NCI-H2081 (cell line): Measurements from ENCODE around the gene ZDHHC22.

Experiments used
- DNase-seq, 2 experiments: peaks; one replicate each; lab custom pipeline; 2025; lab: John Stamatoyannopoulos, UW

Gene ZDHHC22

DNA sequence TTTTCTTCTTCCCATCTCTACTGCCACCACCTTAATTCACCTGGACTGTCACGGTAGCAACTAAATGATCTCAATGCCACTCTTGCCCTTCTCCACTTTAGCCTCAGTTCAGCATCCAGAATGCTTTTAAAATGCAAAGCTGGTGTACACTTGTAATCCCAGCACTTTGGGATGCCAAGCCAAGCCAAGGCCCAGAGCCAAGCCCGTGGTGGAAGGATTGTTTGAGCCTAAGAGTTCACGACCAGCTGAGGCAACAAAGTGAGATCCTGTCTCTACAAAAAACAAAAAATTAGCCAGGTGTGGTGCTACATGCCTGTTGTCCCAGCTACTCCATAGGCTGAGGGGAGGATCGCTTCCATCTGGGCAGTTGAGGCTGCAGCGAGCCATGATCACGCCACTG, 37.6 kb downstream of the ZDHHC22 start:
- peak; percentile 16 to 69 for DNase-seq

DNA sequence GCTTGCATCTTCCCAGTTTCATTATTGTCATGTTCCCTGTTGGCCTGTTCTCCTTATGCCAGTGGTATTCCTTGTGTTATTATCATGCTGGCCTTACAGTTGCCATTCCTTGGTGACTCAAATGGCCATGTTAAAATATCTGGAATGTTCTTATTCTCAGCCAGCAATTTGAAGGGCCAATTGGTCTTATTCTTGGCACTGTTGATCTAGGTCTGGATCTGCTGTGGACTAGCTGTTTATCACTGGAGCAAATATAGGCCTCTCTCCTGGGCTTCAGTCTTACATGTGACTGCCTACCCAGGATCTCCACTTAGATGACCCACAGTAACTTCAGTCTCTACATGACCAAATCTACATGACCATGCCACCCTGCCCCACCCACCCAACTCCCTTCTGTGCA, 38.1 kb downstream of the ZDHHC22 start:
- DNase-seq: no peak

DNA sequence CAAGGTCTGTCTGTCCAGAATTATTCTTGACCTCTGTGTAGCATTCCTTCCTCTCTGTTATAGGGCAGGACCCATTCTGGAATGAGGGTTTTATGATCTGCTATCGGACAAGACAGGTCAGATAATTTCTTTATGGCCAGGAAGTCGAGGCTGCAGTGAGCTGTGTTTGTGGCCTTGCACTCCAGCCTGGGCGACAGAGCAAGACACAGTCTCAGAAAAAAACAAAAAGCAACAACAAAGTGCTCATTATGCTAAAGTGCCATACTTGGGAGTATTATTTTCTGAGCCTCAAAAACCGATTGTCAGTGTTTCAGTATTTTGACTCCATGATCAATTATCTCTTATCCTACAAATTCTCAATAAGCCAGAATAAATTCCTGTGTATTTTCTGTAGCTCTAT, 39.4 kb downstream of the ZDHHC22 start:
- DNase-seq: no peak

DNA sequence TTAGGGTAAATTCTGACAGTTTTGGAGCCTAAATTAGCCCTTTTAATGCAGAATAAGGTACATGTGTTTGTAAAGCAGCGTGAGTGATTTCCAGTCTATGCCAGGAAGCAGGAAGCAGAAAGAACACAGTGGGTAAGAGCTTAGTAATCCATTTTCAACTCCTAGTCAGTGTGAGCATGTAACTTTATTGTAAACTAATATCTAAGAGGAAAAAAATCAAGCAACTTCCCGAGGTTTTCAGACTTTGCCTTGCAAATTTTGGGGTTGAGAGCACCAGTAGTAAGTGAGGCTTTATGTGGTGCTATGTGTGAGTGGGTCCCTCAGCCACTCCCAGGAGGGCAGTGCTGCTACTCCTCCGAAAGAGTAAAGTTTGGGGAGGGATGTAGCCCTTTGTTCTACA, 40.6 kb downstream of the ZDHHC22 start:
- DNase-seq: no peak

DNA sequence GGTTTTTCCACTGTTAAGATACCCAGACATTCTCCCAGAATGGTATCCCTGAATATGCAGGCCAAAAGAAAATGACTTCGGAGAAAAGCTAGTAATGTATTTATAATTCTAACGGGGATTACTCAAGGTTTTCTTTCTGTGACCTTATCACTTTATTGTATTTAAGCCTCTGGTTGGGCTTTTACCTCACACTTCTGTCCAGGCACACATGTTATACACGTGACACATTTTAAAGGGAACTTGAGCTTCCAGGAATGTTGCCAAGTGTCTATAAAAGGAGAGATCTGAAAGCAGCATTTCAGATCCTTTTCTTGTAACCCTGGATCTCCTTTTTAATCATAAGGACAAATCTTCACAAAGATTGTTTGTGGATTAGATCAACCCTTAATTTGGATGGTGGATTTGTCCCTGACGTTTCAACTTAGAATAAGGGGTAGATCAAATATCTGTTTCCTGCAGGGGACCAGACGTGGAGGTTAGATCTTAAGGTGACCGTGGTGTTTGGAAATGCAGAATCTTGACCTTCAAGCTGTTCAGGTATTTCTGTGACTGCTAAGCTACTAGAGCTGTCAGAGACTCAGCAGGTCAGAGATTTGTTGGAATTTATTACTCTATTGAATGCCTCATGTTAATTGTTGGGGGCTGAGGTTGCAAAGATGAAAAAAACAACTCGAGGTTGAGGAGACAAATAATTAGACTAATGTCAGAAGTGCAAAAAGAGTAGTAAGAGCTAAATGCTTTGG, 42.0 kb downstream of the ZDHHC22 start:
- peak in 1 of 2 experiments; percentile 19 for DNase-seq

DNA sequence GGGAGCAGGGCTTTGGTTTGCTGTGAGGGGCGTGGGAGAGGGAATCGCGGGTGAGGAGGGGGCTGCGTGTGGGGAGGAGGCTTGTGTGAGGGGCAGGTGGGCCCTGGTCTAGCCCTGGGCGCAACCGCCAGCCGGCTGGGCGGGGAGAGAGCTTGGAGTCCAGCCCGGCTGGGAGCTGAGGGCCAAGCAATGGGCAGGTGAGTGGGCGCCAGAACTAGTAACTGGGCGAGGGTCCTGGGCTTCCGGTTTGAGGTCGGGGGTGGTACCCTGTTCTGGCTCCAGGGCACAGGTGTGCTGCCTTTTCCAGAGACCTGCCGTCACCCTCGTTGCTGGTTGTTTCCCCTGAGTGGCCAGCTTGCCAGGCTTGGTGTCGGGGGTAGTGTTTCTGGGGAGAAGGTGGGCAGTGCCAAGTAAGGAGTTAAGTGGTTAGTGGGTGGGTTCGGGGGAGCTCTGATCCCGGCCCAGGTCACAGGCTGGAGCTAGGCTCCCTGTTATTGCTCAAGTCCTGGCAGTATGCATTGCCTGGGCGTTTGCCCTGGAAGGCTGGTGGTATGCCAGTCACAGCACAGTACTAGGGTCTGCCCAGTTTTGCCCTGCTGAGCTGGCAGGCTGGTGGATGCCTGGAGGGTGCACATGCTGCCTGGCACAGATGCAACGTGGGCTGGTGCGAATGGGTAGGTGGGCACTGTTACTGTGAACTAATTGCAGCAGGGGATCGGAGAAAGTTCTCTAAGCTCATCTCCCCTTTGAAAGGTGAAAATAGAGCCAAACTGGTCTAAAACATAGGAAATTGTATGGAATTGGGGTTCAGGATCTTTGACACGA, 42.9 kb downstream of the ZDHHC22 start:
- peak in 1 of 2 experiments; percentile 34 for DNase-seq

DNA sequence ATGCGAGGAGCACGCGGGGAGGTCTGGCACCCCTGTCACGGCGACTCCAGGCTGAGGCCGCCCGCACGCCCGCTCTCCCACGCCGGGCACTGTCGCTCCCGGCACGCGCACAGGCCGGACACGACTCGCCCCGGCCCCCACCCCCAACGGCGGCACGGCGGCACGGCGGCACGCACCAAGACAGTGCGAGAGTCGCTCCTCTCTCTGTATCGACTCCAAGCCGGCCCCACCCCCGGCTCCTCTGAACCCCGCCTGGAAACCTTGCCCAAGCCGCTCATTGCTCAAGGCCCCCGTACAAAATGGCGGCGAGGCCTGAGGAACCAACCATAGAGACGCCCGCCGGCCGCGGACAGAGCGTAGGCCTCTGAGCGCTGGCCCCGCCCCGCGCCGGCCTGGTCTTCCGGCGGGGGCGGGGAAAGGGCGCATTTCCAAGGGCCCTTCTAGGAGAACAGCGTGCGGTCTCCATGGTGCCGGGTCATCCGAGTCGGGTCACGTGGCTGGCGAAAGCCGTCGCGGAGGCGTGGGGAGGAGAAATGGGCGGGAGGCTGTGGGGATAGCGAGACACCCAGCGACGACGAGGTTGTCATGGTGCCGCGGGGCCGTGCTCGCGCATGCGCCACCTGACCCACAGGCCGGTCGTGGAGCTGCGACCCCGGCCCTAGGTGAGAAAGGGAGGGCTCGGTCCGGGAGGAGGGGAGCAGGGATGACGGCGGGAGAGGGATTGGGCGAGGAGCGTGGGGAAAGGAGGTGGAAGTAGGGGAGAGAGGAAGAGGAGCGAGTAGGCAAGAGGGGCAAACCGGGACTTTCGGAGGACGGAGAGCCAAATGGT, 43.7 kb downstream of the ZDHHC22 start, which contains the start of gene CIPC:
Gene CIPC, plus strand, starts transcription at position 559 of the 829 bp plus-strand sequence. CDS start 7,451 bp downstream, outside the sequence.
- peak; percentile 99 for DNase-seq

DNA sequence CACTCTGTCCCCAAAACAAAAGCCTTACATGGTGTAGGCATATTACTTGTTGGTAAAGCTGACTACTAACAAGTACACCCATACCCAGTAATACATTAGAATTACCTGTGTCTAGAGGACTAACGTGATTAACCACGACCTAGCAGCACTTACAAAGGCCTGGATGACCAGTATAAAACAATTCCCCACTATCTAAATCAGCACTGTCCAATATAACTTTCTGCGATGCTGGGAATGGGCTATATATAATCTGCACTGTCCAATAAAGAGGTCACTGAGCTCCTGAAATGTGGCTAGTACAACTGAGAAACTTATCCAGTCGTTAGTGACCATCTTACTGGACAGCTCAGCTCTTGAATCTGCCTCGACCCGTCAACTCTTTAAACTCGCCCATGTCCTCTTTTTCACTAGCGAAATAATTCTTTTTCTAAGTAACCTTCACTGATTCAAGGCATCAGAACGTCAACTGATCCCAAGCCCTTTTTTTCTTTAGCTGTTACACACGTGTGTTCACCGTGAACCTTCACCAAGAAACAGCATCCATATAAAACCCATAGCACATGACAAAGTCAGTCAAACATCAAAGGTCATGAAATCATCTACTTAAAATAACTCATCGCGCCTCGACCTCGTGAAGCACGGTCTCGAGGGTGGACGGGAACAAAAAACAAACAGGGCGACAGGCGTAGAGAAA, 44.4 kb downstream of the ZDHHC22 start:
- DNase-seq: no peak

DNA sequence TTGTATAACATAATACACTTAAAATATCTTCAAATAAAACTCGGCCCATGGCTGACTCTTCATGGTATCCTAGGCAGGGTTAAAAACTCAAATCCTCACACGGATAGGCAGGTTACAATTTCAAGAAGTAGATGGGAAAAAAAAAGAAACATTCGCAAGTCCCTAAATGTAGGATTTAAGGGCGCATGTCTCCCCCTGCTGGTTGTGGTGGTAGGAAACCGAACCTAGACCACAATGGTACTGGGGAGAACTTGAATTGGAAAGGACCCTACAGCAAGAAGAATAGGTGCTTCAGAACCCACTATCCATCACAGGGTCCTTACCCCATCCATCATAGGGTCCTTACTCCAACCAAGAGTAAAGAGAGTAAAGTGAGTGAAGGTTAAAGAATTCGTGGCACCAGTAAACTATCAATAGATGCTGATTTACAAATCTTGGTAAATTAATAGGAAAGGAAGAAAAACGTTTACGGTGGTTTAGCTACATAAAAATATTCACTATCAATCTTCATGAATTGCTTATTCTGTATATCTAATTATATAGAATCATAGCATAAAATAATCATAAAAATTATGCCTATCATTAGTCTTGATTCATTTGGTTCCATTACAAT, 46.8 kb downstream of the ZDHHC22 start:
- DNase-seq: peak; percentile 81 to 84

DNA sequence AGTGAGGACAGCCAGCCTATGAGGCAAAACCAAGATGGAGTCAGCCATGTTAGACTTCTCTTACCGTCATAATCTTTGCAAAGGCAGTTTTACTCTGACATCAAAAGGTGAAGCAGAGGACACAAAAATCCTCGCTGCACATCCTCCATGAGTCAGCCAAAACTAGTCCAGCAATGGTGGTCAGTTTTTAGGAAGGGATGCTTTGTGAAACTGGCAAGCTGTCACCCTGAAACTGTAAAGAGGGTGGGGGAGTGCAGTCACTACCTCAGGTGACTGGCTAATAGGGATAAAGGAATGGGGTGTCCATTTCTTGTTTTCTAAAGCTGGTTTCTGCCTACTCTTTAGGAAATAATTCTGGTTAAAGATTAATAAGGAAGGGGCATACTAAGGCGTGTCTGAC, 48.9 kb downstream of the ZDHHC22 start:
- DNase-seq: no peak

DNA sequence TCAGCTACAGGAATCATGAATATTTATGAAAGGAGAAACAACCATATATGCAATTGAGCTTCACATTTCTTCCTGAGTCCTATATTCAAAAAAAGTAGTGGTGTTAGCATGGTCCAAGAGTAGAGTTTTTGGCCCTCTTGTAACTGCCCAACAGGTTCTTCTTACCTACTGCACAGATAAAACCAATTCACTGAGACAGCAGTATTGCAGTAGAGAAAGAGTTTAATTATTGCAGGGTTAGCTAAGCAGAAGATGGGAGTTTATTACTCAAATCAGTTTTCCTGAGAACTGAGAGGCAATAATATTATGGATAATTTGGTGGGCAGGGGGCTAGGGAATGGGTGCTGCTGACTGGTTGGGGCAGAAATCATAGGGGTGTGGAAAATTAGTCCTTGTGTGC, 50.1 kb downstream of the ZDHHC22 start:
- DNase-seq: no peak

DNA sequence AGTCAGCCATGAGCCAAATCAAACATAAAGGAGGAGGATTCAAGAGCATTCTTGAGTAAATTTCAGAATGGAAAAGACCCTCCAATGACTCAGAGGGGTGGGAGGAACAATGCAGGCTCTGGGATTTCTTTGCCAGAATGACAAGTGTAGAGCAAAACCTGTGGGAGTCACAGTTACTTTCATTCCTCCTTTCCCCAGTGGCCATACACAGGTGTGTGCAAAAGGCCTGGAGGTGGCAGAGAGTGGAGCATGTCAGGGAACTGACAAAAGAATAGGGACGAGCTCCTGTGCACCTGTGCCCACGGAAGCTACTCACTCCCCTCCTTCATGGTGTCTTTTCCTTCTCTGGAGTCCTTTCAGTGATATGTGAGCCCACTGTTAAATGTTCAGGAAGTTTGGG, 52.9 kb downstream of the ZDHHC22 start:
- DNase-seq: no peak

DNA sequence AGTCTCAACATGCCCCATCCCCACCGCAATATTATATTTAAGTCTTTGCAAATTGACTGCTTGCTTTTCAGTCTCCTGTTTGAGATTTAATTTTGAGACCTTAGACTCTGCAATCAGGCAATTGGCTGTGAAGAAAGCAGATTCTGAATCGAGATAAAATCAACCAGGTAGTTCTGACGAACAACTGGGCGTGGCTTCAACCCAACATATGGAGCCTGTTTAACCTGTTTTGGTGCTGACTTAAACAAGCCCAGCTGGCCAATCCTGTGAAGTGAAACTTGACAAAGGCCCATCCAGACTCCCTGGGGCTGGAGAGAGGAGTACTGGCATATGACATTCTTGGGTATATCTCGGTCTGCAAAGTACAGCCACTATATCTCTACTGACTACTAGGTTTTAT, 53.4 kb downstream of the ZDHHC22 start:
- DNase-seq: peak in 1 of 2 experiments; percentile 16

DNA sequence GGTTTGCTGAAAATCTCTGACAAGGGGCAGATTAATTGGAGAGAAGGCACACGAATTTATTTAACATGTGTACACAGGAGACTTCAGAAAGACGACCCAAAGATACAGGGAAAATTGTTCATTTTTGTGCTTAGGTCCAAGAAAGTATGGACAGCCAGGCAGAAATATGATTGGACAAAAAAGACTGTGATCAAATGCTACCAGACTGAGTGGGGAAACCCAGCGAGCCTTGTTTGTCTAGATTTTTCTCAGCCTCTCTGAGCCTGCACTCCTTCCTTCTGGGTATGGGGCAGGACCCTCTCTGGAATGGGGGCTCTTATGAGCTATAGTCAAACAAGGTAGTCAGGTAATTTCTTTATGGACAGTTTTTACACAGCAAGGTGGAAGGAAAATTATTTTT, 54.0 kb downstream of the ZDHHC22 start:
- no peak for DNase-seq

DNA sequence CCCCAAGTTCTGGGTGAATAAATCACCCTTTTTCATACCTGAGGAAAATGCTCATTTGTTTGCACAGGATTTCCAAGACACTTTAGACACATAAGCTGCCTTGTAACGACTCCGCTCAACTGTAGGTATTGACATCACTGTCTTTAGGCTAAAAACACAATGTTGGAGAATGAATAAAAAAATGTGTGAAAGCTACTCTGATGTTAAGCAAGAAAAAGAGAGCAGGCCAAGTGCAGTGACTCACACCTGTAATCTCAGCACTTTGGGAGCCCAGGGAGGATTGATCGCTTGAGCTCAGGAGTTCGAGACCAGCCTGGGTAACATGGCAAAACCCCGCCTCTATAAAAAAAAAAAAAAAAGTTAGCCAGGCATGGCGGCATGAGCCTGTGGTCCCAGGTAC, 54.6 kb downstream of the ZDHHC22 start:
- DNase-seq: no peak

DNA sequence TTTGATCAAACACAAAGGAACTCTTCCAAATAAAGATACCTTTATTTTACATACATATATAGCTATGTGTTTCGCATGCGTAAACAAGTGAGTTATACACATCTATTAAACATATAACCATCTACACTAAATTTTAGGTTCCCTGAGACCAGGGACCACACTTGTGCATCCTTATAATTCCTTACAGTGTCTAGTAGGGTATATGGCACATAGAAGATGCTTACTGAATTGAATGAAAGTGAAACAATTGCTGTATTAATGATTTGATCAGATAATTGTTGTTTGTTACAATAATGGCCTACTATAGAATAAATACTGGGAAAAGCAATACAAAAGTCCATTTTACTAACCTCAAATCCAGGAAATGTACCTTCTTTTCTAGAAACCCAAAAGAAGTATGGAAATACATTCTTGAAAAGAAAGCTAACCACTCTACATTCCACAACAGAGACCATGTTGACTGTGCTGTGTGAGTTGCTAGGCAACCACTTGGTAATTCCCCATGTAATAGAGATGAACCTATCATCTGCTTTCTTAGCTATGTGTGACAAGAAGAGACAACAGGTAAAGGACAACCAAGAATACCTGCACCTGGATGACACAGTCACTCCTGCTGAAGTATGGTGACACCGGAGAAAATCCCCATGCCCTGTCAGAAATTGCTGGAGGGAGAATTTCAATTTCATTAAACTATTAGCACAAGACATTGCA, 55.4 kb downstream of the ZDHHC22 start:
- no peak for DNase-seq

DNA sequence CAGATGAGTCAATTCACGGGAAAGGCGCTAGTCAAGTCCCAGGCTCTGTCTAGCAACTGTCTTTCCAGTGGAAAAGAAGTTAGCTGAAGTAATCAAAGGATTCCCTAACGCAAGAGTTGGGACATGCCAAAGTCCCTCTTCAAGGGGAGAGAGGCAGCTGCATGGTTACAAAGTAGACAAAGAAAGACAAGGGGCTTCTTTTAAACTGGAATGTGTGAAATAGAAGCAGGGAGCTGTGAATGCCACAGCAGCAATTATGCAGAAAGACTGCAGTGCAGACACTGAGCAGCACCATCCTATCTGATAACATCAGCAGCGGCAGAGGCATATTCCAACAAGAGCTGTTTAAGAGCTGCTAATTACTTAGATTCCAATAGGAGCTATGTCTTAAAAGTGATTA, 56.1 kb downstream of the ZDHHC22 start:
- DNase-seq: no peak

DNA sequence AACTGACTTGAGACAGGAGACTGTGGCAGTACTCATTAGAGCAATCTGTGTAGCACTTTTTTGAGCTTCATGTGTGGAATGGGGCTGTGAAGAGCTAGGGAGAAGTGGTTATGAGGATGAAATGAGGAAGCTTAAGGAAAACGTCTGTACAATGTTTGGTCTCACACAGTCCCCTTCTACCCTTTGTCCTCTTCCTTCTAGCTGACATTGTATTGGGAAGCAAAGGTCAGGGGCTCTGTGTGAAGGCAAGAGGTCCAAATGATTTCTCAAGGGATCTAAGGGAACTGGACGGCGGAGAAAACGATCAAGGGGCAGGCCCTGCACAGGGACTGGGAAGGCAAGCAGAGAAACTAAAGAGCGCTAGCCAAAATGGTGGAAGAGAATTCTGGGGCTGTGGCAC, 56.6 kb downstream of the ZDHHC22 start:
- no peak for DNase-seq

DNA sequence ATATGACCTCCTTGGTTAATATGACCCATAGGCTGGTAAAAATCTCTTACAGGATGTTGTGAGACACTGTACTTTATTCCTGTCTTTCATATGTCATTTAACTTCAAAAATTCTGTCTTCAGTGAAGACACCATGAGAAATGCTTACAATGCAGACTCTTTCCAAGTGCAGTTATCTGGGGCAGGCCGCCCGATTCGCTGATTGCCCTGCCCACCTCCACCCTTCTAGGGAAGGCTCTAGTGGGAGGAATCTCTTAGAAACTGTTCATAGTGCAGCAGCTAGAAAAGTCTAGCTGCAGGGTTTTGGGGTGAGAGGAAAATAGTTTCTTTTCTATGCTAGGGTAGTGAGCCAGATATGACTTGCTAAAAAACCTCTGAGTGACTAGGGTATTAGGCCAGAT, 58.5 kb downstream of the ZDHHC22 start:
- DNase-seq: no peak

DNA sequence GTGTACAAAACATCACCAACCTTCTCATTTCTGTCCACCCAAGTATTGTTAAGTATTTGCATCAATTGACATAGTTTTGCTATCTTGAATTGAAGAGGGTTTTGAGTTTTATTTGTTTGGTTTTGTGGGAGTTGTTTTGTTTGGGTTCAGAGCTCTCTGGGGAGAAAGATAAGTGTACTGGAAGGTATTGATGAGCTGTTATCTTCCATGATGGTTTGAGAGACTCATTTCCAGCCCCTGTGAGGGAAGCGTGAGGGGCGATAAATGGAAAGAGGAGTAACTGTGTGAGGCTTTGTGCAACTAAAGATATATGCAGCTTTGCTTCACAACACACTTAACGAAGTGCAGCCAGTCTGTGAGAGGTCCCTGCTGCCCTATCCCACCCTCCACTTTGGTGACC, 59.2 kb downstream of the ZDHHC22 start:
- DNase-seq: no peak
